Fibroblast of villous mesenchyme (primary cell): ENCODE measurements around the gene TST. TPM values are rescaled to one million over a fixed set of nuclear protein-coding genes. Genes with fewer than 3 reads are reported as not detected.

Experiments used
- DNase-seq: peaks from one replicate; pipeline ENCODE4 v3.0.0-alpha.2; 2010; ENCODE audit warnings: low read depth
- H3K4me3 ChIP-seq: 2 replicates; pipeline ENCODE4 v1.5.1; 2011; ENCODE audit warnings: low read depth, mild to moderate bottlenecking, low read length
- total RNA-seq: library from RNA; depleted of rRNA; stranded (reverse); fragments of >200 nt; gene quantifications from 2 replicates; pipeline ENCODE4 v1.2.3, GENCODE V29; 2012
- TF ChIP-seq, protein P1 (sequence below): IDR thresholded peaks from 2 replicates; pipeline ENCODE4 v1.5.1; 2012; ENCODE audit warnings: low read depth, mild to moderate bottlenecking, low read length; ENCODE audit not compliant: insufficient read depth

The TST gene
- total RNA-seq, 1 donor, result 54.4 TPM

DNA sequence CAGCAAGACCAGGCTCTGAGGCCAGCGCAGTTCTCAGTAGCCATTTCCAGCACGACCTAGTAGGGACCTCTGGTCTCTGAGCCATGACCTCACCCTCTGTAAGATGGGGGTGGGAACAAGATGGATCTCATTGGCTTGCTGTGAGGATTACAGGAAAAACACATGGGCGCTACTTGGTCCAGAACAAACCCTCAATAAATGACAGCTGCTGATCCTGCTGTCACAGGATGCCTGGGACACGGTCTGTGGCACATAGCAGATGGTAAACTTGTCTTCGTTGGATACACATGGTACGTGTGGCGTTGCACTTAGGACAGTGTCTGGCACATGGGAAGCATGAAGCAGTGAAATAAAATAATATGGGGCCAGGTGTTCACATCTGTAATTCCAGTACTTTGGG, 27.8 kb upstream of the TST start:
- no peak for DNase-seq
- TF ChIP-seq, protein P1, sequence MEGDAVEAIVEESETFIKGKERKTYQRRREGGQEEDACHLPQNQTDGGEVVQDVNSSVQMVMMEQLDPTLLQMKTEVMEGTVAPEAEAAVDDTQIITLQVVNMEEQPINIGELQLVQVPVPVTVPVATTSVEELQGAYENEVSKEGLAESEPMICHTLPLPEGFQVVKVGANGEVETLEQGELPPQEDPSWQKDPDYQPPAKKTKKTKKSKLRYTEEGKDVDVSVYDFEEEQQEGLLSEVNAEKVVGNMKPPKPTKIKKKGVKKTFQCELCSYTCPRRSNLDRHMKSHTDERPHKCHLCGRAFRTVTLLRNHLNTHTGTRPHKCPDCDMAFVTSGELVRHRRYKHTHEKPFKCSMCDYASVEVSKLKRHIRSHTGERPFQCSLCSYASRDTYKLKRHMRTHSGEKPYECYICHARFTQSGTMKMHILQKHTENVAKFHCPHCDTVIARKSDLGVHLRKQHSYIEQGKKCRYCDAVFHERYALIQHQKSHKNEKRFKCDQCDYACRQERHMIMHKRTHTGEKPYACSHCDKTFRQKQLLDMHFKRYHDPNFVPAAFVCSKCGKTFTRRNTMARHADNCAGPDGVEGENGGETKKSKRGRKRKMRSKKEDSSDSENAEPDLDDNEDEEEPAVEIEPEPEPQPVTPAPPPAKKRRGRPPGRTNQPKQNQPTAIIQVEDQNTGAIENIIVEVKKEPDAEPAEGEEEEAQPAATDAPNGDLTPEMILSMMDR, result no peak
- H3K4me3 ChIP-seq, result no peak overlapping the region

DNA sequence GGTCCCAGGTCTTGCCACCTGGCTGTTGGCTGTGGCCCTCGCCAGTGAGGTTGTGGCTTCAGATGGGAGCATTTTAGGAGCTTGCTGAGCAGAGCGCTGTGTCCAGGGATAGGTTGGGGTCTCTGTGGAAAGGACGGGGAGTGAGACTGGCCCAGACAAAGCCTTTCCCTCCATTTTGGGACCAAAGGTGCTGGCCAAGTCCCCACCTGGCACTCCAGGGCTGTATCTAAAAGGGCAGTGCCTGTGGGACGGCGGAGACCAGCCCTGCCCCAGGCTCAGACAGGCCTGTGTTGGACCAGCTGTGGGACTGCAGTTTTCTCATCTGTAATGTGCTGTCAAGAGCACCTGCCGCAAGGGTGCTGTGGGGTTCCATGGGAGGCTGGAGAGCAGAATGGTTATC, 27.3 kb upstream of the TST start:
- TF ChIP-seq, protein P1, result no peak
- H3K4me3 ChIP-seq, result no peak overlapping the region
- DNase-seq, result no peak

DNA sequence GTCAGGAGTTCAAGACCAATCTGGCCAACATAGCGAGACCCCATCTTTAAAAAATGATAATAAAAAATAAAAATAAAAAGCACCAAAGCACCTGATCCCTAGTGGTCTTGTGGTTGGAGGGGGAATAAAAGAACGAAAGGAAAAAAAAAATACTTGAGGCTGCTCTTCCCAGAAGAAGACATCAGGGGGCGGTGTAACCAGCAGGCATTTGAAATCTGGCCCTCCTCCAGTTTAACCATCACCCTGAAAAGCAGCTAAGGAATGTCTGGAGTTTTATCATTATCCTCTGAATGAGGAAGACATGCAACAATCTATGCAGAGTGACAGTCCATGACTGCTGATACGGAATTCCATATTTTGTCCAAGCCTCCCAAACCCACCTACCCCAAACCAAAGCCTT, 26.7 kb upstream of the TST start:
- peak; percentile 39 for DNase-seq
- no peak overlapping the region for H3K4me3 ChIP-seq
- TF ChIP-seq, protein P1, result peak; percentile 71

DNA sequence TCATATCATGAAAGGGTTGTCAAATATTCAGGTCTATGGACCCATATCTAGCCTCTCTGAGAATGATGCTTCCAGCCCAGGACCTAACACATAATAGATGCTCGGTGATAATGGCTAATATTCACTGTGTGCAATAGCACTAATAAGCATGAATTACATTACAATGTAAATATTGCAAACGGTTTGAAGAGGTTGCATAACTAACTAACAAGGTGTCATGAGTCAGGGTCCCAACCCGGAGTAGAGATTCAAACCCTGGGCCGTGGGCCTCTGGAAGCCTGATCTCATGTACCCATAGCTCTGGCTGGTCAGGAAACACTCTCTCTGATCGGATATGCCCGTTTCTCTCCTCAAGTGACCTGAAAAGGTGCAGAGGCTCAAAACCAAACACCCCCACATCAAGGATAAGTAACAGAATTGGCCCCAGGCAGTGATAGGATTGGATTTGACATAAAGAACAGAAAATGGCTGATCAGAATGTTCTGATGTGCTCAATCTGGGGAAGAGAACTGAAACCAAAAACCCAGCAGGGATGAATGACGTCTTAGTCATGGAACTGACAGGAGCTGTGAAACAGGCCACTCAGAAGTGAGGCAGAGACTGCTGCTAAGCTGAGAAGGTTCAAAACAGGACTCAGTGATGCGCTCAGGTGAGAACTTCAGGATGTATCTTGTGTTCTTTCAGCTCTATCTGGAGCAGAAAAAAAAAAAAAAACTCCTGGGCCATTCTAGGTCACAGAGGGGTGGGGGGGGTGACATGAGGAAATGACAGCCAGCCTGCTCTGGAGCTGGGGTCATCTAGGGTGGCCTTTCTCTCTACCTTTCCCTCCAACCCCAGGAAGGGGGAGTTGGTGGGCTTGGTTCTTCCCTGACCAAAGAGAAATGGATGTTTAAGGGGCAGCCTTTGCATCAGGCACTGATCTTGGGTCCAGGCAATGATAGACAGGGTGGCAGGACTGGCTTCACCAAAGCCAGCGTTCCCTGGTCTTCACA, 25.7 kb upstream of the TST start:
- no peak for DNase-seq

DNA sequence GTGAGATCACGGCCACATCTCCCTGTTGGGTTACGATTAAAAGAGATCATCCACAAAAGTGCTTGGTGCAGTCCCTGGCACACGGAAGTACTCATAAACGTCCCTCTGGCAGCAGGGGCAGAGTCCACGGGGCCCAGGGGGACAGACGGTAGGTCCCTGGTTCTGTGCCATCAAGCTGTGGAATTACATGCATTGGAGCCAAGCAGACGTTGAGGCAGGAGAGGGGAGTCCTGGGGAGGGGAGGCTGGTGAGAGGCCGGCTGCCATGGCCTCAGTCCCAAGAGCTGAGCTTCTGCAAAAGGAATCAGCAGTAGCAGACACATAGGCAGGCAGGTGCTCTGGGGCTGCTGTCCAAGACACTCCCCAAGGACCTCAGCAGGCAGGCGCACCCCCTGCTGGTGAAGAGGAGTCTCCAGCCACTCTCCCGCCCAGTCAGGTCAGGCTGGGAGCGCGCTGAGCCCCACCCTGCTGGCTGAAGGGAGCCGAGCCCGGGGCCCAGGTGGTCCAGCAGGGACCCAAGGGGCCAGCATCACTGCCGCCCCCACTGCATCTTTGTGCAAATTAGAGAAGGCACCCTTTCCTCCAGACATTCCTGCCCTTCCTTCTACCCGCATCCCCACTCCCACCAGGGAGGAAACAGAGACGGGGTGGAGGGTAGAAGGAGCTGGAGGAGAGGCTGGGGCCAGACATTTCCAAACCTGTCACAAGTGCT, 24.7 kb upstream of the TST start:
- no peak overlapping the region for H3K4me3 ChIP-seq
- TF ChIP-seq, protein P1, result peak; percentile 72
- peak; percentile 58 for DNase-seq

More for the DNA sequence above, 25.7 kb upstream of the TST start:
- no peak overlapping the region for H3K4me3 ChIP-seq
- TF ChIP-seq, protein P1, result no peak

DNA sequence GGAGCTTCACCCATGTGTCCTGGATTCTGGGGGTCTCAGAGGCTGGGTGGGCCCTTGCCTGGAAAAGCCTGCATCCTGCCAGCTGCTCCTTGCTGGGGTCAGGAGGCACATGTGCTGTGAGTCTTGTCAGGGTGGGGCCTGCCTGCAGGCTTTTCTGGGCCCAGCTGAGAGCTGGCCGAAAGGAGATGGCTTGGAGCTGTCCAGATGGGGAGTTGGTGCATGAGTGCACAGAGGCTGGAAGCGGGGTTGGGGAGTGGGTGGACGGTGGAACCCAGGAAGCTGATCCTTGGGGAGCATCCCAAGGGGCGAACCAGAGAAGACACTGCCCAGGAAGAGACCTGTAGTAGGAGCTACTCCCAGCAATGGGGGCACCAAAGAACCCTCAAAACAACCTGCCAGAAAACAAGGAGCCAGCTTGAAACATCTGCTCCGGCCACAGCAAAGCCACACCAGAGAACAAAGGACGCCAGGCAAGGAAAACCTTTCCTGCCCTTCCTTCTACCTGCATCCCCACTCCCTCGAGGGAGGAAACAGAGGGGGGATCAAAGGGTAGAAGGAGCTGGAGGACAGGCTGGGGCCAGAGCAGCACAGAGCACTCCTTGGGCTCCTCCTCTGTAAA, 24.1 kb upstream of the TST start:
- TF ChIP-seq, protein P1, result no peak
- DNase-seq, result no peak
- no peak overlapping the region for H3K4me3 ChIP-seq
